ACHN (cell line): Measurements from ENCODE around the gene ISL2.

Source experiments
- DNase-seq: peaks from one replicate; pipeline ENCODE4 v3.0.0-alpha.2; 2015
- in situ Hi-C: cut with HindIII; loops from 2 replicates; pipeline ENCODE4 v1.10.0; 2017; ENCODE audit warnings: low sequenced_read_pairs, low pct_ligation_motif_present, low pct_unique_long_range_greater_than_20kb

ISL2 gene

GRCh38 chr15:76339305-76340197, 3.0 kb downstream of the ISL2 start:
- peak; percentile 29 for DNase-seq

GRCh38 chr15:76340198-76340802, 3.7 kb downstream of the ISL2 start:
- in situ Hi-C loops, result no loop called here
- peak; percentile 31 for DNase-seq

More at GRCh38 chr15:76339305-76340197, 3.0 kb downstream of the ISL2 start:
- in situ Hi-C loops, result no loop called here

- peak; percentile 56 for DNase-seq
- in situ Hi-C loops, result no loop called here
Measured at GRCh38 chr15:76340803-76341365, 4.3 kb downstream of the ISL2 start.

GRCh38 chr15:76341366-76342057, 4.9 kb downstream of the ISL2 start:
- in situ Hi-C loops, result no loop called here
- no peak for DNase-seq

GRCh38 chr15:76342058-76342381, 5.4 kb downstream of the ISL2 start:
- DNase-seq, result no peak
- in situ Hi-C loops, result no loop called here

GRCh38 chr15:76342382-76343201, 6.0 kb downstream of the ISL2 start:
- in situ Hi-C loops, result no loop called here
- DNase-seq, result no peak

- in situ Hi-C loops, result no loop called here
Measured at GRCh38 chr15:76343313-76343996, 6.9 kb downstream of the ISL2 start.

GRCh38 chr15:76344893-76345582, 8.5 kb downstream of the ISL2 start:
- in situ Hi-C loops, result no loop called here
- no peak for DNase-seq

More at GRCh38 chr15:76343313-76343996, 6.9 kb downstream of the ISL2 start:
- no peak for DNase-seq

- DNase-seq, result no peak
- in situ Hi-C loops, result no loop called here
Measured at GRCh38 chr15:76345583-76345879, 9.0 kb downstream of the ISL2 start.

GRCh38 chr15:76345880-76346668, 9.5 kb downstream of the ISL2 start:
- DNase-seq, result no peak
- in situ Hi-C loops, result no loop called here

GRCh38 chr15:76346669-76347481, 10.3 kb downstream of the ISL2 start:
- no peak for DNase-seq

GRCh38 chr15:76347482-76348055, 11.0 kb downstream of the ISL2 start:
- in situ Hi-C loops, result no loop called here

More at GRCh38 chr15:76346669-76347481, 10.3 kb downstream of the ISL2 start:
- in situ Hi-C loops, result no loop called here

GRCh38 chr15:76349301-76350070, 12.9 kb downstream of the ISL2 start:
- in situ Hi-C loops, result no loop called here
- DNase-seq, result no peak

More at GRCh38 chr15:76347482-76348055, 11.0 kb downstream of the ISL2 start:
- no peak for DNase-seq

- in situ Hi-C loops, result no loop called here
- no peak for DNase-seq
Measured at GRCh38 chr15:76353023-76353577, 16.5 kb downstream of the ISL2 start.

GRCh38 chr15:76353903-76354302, 17.3 kb downstream of the ISL2 start:
- DNase-seq, result no peak
- in situ Hi-C loops, result no loop called here
